GM18505 (cell line): ENCODE results near the gene GALNT17.
"Not testable (repeated sequence)": the region's sequence is repeated elsewhere in the genome, so short reads cannot be mapped to it uniquely, and the experiment has no call there.

ENCODE experiments used
- ATAC-seq: cut with Tn5 transposase; IDR thresholded peaks from one replicate; pipeline ENCODE4 v1.9.1; 2021; ENCODE audit not compliant: unreplicated experiment
- POLR2A ChIP-seq: IDR thresholded peaks from 4 replicates; pipeline ENCODE4 v1.6.1; 2011; ENCODE audit warnings: borderline replicate concordance; ENCODE audit not compliant: insufficient read depth, insufficient read length; ENCODE audit errors: extremely low read depth

The GALNT17 gene

DNA sequence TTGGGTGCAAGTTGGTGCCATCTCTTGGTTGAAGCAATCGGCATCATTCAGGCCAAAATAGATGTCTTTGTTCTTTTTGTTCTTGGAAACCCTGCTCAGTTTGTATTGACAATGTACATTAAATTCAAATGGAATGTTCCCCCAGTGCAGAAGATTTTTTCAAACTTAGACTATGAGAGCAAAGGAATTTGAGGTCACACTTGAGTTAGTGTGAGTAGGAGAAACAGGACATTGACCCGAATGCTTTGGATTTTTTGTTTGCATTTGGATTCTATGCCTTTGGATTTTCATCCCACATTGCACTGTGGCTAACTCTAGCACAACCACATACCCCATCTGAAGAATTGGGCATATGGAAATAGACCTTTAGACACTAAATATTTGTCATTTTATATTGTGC, 480.0 kb downstream of the GALNT17 start:
- no peak for ATAC-seq
- TF ChIP-seq POLR2A = no peak

DNA sequence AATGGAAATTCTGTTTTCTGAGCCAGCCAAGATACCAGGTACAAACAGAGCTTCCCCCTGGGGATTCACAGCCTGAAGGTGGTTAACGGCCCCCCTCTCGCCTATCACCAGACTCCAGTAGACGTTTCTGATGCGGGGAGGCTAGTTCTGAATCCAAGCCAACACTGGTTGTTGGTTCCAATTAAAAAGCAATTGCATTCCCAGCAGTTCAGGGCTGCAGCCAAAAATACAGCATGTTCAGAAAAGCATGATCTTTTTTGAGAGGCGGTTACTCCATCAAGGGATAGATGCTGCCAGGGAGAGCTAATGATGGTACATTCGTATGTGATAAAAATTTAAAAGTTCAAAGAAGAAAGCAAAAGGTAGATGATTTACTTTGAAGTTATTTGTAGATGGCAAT, 481.0 kb downstream of the GALNT17 start:
- TF ChIP-seq POLR2A = no peak
- no peak for ATAC-seq

DNA sequence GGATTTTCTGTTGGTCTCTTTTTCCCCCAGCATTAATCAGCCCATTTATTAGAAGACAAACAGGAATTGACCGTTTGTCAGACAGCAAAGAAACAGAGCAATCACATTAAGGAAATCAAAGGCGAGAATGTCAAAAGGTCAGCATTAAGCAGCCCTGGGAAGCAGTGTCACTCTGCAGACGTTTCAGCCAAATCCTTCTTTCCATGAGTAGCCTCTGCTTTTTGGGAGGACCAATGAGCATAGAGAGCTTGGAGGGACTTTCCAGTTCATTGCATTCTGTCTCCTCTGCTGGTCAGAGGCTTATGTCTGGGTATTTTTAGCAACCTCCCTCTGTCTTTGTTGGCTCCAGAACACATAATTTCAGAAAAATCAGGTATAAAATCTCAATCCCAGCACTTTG, 481.4 kb downstream of the GALNT17 start:
- TF ChIP-seq POLR2A = no peak

DNA sequence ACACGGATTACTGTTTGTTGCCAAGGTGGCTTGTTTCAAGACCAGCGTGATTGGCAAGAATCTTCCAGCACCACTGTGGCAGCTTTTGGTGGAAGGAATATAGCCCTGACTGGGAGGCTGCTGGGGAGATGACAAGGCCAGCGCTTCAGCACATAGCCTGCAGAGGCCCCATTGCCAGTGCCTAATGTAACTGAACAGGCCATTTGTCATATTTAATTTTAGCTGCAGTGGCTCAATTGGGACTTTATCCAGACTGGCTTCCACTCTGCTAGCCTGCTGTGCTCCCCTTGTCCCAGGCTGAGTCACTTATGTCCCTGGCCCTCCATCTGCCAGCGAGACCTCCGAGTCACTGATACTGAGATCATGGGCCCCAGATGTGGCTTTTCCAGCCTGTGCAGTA, 483.1 kb downstream of the GALNT17 start:
- no peak for ATAC-seq
- TF ChIP-seq POLR2A = no peak

More for the DNA sequence above, 481.4 kb downstream of the GALNT17 start:
- no peak for ATAC-seq

DNA sequence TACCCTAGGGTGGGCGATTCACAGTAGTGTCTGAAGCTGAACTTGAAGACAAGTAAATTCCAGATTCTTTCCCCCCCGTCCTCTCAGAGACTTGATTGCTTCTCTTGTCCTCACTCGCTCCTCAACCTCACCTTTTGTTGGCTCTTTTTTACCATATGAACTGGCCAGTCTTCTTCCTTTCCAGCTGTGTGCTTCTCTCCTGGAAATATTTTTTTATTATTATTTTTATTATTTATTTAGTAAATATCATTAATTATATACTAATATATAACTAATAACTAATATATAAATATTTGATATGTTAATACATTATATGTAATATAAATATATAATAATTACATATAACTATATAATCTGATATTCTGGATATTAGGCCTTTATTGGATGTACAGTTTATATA, 484.3 kb downstream of the GALNT17 start:
- no peak for TF ChIP-seq POLR2A
- no peak for ATAC-seq

DNA sequence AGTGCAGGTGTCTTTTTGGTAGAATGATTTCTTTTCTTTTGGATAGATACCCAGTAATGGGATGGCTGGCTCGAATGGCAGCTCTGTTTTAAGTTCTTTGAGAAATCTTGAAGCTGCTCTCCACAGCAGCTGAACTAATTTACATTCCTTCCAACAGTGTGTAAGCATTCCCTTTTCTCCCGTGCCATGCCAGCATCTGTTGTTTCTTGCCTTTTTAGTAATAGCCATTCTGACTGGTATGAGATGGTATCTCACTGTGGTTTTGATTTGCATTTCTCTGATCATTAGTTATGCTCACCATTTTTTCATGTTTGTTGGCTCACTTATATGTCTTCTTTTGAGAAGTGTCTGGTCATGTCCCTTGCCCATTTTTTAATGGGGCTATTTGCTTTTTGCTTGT, 486.3 kb downstream of the GALNT17 start:
- no peak for TF ChIP-seq POLR2A
- no peak for ATAC-seq

DNA sequence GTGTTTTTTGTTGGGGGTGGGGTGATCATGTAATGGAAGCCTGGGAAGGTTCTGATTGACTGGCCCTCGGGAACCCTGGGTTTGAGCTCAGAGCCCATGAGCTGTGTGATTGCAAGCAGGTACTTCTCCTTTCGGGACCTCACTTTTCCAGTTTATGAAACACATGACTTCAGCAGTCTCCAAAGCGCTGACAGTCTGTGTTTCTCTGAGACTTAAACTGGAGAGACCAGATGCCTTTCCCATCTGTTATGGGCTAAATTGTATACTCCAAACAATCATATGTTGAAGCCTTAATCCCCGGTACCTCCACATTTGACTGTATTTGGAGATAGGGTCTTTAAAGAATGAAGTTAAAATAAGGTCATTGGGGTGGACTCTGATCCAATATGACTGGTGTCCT, 493.6 kb downstream of the GALNT17 start:
- TF ChIP-seq POLR2A = no peak
- no peak for ATAC-seq

DNA sequence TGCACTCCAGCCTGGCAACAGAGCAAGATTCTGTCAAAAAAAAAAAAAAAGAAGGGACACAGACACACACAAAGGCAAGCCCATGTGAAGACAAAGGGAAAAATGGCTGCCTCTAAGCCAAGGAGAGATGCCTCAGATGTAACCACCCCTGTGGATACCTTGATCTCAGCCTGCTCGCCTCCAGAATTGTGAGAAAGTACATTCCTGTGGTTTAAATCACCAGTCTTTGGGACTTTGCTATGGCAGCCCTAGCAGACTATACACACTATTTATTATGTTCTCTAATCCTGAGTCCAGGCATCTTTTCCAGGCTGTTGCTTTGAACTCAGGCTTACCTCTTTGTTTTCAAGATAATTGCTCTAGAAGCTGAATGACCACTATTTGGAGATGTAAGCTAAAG, 494.3 kb downstream of the GALNT17 start:
- no peak for ATAC-seq
- TF ChIP-seq POLR2A = no peak

DNA sequence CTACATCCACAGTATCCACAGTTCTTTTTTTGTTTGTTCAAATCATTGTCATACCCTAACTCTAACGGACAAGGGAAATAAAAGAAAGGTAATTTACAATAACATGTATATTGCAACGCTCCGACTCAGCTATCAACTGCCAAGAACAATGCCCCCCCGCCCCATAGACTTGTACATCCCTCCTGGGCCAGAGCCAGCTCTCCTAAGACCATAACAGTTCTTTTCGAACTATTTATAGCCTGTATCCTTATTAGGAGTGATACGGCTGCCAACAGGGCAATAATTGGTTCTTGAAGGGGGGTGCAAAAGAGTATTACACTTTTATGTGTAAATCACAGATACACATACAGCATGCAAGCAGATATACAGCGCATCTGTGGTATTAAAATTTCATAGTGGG, 495.7 kb downstream of the GALNT17 start:
- TF ChIP-seq POLR2A = no peak
- ATAC-seq = no peak

DNA sequence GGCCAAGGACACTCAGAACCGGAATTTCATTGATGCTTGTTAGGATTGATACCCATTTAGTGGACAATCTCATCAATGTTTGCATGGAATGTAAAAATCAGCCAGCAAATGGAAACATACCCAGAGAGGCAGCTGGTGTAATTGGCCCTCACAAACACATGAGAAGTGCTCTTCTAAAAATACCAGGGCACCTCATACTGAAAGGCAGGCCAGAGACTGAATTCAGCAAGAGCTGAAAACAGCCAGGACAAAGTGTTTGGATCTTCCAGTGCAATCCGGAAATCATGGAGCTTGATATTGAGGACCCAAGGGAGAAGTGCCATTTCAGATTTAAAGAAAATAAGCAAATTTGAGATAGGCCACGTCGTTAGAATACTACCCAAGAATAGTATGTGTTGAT, 498.6 kb downstream of the GALNT17 start:
- ATAC-seq = no peak
- TF ChIP-seq POLR2A = no peak

DNA sequence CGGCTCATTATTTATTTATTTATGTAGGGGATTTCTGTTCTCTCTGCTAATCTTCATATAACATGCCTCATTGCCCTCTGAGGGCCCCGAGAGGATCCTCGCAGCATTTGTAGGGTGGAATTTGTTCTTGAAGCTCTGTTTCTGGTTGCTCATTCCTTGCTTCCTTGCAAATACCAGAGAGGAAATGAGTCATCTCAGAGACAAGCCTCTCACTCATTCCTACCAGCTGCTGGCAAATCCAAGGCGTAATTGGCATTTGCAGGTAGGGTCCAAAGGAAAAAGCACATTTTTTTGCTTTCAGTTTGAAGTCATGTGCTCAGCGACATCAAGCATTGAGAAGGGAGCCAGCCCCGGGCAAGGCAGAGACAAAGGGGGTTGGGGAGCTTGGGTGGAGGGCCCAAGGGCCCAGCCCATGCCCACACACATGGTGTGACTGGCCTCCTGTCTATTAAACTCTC, 501.6 kb downstream of the GALNT17 start:
- no peak for TF ChIP-seq POLR2A
- ATAC-seq = no peak

DNA sequence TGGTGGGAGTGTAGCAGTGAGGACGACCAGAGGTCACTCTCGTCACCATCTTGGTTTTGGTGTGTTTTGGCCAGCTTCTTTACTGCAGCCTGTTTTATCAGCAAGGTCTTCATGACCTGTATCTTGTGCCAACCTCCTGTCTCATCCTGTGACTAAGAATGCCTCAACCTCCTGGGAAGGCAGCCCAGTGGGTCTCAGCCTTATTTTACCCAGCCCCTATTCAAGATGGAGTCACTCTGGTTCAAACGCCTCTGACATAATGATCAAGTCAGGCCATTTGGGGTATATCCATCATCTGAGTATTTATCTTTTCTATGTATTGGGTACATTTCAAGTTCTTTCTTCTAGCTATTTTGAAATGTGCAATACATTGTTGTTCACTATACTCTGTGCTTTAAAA, 503.9 kb downstream of the GALNT17 start:
- not testable (repeated sequence) for ATAC-seq

DNA sequence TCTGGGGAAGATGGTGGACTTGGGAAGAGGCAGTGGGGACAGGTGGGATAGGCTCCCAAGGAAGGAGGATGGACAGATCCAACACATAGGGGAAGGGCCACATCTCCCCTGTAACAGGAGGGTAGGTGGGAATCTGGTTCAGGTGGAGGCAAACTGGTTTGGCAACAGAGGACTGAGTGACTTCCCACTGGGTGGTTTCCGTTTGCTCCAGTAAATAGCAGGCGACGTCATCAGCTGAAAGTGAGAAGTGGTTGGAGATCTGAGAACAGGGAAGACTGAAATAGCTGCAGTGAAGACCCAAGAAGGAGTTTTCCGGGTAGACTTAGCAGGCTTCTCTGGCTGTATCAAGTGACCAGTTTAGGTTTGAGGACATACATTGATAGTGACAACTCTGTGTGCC, 504.4 kb downstream of the GALNT17 start:
- TF ChIP-seq POLR2A = no peak
- ATAC-seq = no peak

DNA sequence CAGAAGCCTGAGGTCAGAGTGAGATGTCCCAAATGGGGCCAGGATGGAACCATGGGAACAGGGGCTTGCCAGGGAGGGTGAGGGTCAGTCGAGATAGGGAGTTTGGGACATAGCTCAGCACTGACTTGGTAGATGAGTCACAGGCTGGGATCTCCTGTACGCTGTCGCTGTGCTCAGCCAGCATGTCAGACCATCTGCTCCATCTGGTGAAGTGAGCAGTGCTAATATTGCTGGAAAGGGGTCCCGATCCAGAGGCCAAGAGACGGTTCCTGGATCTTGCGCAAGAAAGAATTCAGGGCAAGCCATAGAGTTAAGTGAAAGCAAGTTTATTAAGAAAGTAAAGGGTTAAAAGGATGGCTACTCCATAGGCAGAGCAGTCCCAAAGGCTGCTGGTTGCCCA, 505.6 kb downstream of the GALNT17 start:
- TF ChIP-seq POLR2A = no peak
- no peak for ATAC-seq

DNA sequence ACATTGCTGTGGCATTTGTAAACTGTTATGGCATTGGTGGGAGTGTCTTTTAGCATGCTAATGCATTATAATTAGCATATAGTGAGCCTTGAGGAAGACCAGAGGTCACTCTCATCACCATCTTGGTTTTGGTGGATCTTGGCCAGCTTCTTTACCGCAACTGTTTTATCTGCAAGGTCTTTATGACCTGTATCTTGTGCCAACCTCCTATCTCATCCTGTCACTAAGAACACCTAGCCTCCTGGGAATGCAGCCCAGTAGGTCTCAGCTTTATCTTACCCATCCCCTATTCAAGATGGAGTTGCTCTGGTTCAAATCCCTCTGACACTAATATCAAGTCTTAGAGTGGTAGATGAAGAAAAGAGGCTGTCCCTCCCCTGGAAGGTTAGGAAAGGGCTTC, 506.2 kb downstream of the GALNT17 start:
- no peak for TF ChIP-seq POLR2A
- ATAC-seq = no peak
